SK-MEL-5 (cell line): ENCODE results near the gene IL20RA. TPM values are rescaled to one million over a fixed set of nuclear protein-coding genes. Genes with fewer than 3 reads are reported as not detected.
"Not testable (repeated sequence)": the region's sequence is repeated elsewhere in the genome, so short reads cannot be mapped to it uniquely, and the experiment has no call there.

Experiments
- DNase-seq: peaks from one replicate; pipeline ENCODE4 v3.0.0-alpha.2; 2016; ENCODE audit warnings: low read depth, low spot score
- in situ Hi-C: cut with HindIII; loops from 2 replicates; pipeline ENCODE4 v1.10.0; 2016; ENCODE audit warnings: low sequenced_read_pairs, high pct_unique_total_duplicates, low pct_unique_long_range_greater_than_20kb
- small RNA-seq, 2 experiments: library from RNA; depleted of rRNA; stranded (forward); fragments of <200 nt; gene quantifications; one replicate each; pipeline ENCODE3, GENCODE V24; 2014
- total RNA-seq: library from RNA; depleted of rRNA; stranded (reverse); fragments of >200 nt; shearing (Covaris generic); gene quantifications from 2 replicates; pipeline ENCODE4 v1.2.3, GENCODE V29; 2014; rRNA removed

Gene IL20RA
- total RNA-seq, 1 experiment from 2014 or later, result not detected

DNA sequence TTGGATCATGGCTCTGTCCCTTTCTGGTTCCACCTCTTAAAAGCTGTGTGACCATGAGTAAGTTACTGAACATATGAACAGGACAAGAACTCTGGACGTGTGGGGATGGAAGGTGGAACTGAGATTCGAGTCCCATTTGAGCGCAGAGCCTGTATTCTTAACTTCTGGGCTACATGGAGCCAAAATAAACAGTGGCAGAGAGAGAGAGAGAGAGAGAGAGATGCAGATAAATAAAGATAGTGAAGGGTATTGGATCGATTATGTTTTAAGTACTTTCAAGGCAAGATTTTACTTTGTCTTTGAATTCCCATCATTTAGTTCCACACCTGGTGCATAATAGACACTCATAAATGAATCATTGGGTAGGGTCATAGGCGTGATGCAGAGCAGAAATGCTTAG lies 82.9 kb downstream of the IL20RA start:
- DNase-seq, result no peak
- in situ Hi-C loops, result no loop called here

- in situ Hi-C loops, result no loop called here
- no peak for DNase-seq
Observed at GRCh38 chr6:136960781-136961180, 84.0 kb downstream of the IL20RA start.

DNA sequence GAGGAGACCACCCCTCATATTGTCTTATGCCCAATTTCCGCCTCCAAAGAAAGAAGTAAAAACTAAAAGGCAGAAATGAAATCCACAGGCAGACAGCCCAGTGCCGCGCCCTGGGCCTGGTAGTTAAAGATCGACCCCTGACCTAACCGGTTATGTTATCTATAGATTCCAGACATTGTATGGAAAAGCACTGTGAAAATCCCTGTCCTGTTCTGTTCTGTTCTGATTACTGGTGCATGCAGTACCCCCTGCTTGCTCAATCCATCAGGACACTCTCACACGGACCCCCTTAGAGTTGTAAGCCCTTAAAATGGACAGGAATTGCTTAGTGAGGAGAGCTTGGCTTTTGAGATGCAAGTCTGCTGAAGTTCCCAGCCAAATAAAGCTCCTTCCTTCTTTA lies 84.8 kb downstream of the IL20RA start:
- in situ Hi-C loops, DNase-seq: not testable (repeated sequence)

- in situ Hi-C loops, result no loop called here
- no peak for DNase-seq
Observed at GRCh38 chr6:136959471-136959891, 85.3 kb downstream of the IL20RA start.

DNA sequence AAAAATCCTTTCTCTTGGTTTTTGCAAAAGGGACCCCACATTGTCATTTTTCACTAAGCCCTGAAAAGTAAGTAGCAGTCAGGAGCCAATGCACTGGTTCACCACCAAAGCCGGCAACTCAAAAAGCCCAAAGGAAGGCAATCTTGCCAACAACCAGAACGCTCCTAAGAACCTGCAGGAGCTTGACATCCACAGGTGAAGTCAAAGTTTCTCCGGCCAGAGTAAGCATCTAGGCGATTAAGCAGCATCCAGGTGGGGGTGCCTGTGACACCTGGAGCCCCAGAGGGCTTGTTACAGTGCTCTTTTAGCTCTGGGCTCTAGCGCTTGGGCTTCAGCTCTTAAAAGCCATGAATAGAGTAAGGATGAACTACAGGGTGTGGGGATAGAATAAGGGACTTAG lies 86.6 kb downstream of the IL20RA start:
- in situ Hi-C loops, result no loop called here
- no peak for DNase-seq

- no peak for DNase-seq
- in situ Hi-C loops, result no loop called here
Observed at GRCh38 chr6:136956590-136957544, 87.9 kb downstream of the IL20RA start.

DNA sequence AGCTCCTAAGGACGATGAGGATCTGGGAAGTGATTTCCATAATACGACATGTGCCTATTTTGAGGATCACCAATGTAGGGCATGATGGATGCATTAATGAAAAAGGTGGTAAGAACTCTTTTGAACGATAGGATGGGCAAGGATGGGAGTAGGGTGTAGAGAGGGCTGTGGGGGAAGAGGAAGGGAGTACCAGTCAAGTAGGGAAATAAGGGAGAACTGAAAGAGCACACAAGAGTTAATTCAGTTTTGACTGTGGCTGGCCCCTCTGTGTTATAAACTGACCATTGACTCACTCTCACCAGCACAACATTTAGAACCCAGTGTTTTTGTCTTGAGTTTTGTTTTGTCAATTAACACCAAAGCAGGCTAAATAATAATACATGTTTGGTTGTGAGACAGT lies 89.6 kb downstream of the IL20RA start:
- DNase-seq, result no peak
- in situ Hi-C loops, result no loop called here

DNA sequence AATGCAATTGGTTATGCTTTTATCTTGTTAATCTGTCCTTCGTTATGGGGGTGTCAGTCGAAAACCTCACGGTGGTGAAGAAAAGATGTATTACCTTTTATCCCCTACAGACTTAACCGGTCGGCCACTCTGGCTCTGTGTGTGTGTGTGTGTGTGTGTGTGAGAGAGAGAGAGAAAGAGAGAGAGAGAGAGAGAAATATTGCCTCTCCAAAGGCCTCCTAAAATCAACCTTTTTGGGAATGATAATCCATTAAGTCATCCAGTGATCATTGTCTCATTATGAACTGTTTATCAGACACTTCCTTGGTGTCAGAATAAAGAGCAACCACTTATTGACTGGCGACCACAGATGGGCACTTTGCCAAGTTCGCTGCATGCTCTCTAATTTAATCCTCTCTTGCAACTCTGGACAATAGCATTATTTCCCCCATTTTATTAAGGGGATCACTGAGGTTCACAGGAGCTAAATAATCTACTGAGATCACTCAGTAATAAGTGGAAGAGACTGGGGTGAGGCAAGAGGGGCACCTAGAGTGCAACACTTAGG lies 92.0 kb downstream of the IL20RA start:
- in situ Hi-C loops, result no loop called here

DNA sequence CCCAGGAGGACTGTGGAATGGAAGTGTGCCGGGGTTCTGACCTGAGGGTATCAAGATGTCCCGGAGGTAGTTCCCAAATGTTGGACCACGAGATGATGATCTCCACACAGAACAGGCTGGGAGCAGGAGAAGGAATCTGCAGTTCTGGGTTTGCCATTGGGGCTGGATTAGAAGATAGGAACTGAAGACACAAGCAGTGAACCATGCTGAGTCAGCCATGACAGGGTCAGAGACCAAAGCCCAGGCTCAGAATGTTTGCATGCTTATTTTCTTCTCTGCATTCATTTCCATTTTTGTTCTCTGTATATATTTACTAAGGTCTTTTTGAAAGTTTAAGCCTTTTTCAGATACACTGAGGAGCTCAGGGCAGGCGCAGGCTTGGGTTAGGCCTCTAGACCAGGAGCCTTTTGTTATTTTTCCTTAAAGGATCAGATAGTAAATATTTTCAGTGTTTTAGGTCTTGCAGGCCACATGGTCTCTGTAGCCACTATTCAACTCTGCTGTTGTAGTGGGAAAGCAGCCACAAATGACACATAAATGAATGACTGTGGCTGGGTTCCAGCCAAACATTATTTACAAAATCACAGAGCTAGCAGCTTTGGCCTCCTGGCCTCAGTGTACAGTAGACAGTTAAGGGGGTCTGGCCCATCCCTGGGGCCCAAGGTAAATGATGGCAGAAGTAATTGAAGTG lies 94.2 kb downstream of the IL20RA start:
- in situ Hi-C loops, result no loop called here

More for the DNA sequence above, 92.0 kb downstream of the IL20RA start:
- no peak for DNase-seq

More for the DNA sequence above, 94.2 kb downstream of the IL20RA start:
- DNase-seq, result no peak

Small RNA genes within 50 kb of the gene (small RNA-seq; reads per million reads assigned to genes)
- 0 reads per million in 2 experiments for gene RPL35AP3

Other genes with a start within 250 kb of the IL20RA start
- gene PEX7, start 222.4 kb downstream of the IL20RA start, total RNA-seq, result 9.6 and 11.1 TPM in 2 replicates
- gene SLC35D3, start 122.7 kb downstream of the IL20RA start, total RNA-seq, result not detected in 2 replicates
- gene IL22RA2, start 128.7 kb upstream of the IL20RA start, total RNA-seq, result not detected in 2 replicates
- 40.5 and 42.9 TPM in 2 replicates for gene IFNGR1, start 174.4 kb upstream of the IL20RA start, total RNA-seq